ENCODE data around the gene IGFL3.
A peak's percentile ranks its signal among the peaks of the same experiment; 100 is the strongest.
"Not testable (repeated sequence)": the region's sequence is repeated elsewhere in the genome, so short reads cannot be mapped to it uniquely, and the experiment has no call there.

IGFL3 gene

DNA sequence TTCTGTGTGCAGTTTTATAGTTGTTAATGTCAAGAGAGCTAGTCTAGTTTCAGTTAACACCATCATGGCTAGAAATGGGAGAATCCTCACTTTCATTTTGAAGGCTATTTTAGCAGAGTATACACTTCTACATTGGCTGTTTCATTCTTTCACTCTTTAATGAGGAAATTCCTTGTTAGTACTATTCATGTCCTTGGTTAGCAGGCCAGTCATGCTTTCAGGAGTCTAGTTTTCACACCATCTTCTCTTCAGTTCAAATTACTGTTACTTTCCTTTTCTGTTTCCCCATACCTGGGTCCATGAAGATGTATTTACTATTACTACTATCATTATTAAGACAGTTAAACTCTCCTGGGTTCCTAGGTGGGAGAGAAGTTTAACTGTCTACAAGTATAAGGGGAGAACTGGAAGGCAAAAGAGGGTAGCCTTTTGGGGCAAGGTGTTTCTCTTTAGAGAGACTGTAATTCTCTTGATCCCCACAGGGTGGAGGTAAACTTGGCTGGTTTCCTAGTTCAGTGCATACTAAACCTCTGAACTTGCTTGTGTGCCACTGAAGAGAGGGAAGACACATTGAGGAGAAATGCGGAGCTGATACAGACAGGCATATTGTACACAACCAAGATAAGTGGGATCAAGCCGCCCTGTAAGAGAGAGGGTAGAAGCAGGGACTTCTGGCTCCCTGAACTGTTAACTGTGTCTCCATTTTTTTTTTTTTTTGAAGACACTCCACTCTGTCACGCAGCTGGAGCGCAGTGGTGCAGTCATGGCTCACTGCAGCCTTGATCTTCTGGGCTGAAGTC, 42.4 kb downstream of the IGFL3 start:
- peak; percentile 64 for DNase-seq
- in situ Hi-C loops (cut with HindIII; ENCODE audit: low pct_ligation_motif_present, low pct_unique_long_range_greater_than_20kb, low sequenced_read_pairs) = no loop called here

DNA sequence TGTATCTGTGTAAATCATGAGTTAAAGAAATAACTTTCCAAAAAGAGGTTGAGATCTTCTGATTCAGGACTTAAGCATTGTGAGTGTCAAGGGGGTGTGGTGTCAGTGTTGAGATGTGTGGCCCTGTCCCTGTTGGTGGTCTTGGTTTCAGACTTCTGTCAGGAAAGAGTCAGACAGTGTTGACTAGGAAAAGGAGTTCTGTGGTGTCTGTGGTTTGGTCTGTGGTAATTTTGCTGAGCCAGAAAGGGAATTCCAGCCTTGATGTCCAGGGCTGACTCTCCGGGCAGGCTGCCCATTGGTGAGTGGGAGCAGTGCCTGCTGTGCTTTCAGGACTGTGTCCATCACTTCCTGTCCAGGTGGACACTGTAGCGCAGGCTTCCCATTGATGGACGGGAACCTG, 43.9 kb downstream of the IGFL3 start:
- in situ Hi-C loops (cut with HindIII; ENCODE audit: low pct_ligation_motif_present, low pct_unique_long_range_greater_than_20kb, low sequenced_read_pairs) = no loop called here
- DNase-seq = peak; percentile 92

DNA sequence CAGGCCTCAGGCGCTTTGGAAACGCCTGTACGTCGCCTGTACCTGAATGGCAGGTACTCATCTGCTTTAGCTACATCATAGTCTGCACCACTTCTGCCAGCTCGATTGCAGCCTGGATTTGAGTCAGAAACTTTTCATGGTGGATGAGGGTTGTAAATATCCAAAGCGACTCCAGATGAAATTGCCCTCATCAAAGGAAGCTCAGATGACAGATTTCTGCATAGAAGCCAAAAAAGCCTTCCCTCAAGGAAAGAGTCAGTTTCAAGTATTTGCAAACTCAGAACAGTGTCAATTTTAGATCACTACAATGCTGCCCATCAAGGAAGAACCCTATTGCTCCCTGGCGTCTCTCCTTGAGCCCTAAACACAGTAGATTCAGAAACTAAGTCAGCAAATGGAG, 44.9 kb downstream of the IGFL3 start:
- no peak for DNase-seq
- in situ Hi-C loops (cut with HindIII; ENCODE audit: low pct_ligation_motif_present, low pct_unique_long_range_greater_than_20kb, low sequenced_read_pairs) = no loop called here

DNA sequence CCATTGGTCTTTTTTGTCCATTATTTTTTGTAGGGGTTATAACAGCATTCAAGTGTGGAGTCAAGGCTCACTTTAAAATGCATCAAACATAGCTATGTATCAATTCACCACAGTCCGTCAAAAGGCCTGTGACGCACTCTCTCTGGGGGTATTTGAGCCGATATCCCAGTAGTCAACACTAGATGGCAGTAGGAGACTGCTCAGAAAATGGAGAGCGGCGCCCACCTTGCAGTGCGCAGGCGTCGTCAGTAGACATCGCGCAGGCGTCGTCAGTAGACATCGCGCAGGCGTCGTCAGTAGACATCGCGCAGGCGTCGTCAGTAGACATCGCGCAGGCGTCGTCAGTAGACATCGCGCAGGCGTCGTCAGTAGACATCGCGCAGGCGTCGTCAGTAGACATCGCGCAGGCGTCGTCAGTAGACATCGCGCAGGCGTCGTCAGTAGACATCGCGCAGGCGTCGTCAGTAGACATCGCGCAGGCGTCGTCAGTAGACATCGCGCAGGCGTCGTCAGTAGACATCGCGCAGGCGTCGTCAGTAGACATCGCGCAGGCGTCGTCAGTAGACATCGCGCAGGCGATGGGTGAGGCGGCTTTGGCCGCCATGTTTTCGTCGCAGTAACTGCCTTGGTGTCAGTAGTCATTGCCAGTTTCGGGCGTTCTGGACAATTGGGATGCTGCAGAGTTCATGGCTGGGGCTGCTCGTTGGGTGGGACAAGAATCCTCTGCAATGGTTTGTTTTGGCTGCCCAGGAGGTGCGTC, 45.7 kb downstream of the IGFL3 start:
- peak; percentile 42 for DNase-seq
- in situ Hi-C loops (cut with HindIII; ENCODE audit: low pct_ligation_motif_present, low pct_unique_long_range_greater_than_20kb, low sequenced_read_pairs) = not testable (repeated sequence)

DNA sequence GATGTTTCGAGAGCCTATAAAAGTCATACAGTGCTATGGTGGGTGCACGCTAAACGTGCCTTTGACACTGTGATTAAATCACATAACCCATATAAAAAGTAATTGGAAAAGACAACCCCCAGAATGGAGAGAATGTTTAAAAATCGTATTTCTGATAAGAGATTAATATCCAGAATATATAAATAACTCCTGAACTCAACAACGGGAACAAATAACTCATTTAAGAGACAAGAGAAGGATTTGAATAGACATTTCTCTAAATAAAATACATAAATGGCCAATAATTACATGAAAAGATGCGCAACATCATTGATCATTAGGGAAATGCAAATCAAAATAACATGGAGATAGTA, 46.7 kb downstream of the IGFL3 start:
- in situ Hi-C loops (cut with HindIII; ENCODE audit: low pct_ligation_motif_present, low pct_unique_long_range_greater_than_20kb, low sequenced_read_pairs) = no loop called here
- no peak for DNase-seq

DNA sequence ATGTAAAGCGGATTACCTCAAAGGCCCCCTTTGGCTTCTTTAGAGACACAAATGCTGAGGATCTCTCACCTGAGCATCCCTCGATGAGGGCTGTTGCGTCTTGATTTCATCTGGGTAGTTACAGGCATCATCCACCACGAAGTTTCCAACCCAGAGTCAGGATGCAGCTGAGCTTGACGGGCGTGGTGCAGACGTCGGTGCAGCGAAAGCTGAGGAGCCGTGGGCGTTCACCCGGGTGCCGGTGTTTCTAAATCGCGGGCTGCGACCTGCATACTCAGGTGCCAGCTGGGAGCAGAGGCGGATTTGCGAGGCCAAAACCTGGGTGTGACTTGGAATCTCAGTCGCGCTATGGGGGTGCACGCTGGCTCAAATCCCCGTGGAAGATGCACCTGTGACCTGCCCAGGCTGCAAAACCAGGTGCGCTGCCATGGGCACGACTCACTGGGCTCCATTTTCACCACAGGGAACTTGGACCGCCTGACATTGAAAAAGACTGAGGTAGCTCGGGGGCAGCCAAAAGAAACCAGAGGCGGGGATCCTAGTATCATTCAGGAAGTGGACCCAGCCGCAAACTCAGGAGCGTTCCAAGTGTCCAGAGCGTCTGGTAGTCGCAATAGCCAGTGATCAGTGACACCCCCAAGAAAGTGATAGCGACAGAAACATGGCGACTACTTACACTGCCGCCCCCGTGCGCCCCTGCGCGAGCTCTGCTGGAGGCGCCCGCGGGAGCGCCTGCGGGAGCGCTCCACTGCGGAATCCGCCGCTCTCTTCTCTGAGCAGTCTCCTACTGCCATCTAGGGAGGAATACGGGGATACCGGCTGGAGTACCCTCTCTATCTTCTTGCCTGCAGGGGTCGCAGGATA, 47.3 kb downstream of the IGFL3 start:
- in situ Hi-C loops (cut with HindIII; ENCODE audit: low pct_ligation_motif_present, low pct_unique_long_range_greater_than_20kb, low sequenced_read_pairs) = no loop called here
- peak; percentile 83 for DNase-seq

DNA sequence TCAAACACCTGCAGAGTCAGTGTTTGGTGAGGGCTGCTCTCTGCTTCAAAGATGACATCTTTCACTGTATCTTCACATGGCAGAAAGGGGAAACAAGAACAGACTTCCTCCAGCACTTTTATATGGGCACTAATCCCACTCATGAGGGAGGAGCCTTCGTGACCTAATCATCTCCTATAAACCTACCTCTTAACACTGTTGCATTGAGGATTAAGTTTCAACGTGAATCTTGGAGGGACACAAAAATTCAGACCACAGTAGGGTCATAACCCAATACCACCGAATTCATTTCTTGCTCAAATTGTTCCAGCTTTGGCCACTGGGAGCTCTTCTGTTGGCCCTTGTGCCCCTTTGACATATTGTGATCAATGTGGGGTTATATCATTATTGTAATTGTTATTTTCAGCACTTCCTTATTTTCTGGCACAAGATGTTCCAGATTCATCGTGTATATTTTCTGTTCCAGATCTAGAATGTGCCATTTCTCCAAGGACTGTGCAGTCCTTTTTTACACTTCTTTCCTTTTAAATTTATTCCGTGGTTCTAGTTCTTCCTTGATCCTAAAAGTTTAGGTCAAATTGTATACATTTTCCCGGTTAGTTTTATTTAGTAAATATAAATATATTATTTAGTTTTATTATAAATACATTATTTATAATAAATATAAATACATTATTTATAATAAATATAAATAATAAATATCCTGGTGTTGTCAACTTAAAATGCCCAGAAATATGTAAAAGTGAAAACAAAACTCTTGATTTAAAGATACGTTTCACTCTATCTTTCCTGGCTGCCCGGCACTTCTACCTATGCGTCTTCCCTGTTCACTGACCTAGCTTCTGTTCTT, 48.2 kb downstream of the IGFL3 start:
- in situ Hi-C loops (cut with HindIII; ENCODE audit: low pct_ligation_motif_present, low pct_unique_long_range_greater_than_20kb, low sequenced_read_pairs) = no loop called here
- DNase-seq = no peak

DNA sequence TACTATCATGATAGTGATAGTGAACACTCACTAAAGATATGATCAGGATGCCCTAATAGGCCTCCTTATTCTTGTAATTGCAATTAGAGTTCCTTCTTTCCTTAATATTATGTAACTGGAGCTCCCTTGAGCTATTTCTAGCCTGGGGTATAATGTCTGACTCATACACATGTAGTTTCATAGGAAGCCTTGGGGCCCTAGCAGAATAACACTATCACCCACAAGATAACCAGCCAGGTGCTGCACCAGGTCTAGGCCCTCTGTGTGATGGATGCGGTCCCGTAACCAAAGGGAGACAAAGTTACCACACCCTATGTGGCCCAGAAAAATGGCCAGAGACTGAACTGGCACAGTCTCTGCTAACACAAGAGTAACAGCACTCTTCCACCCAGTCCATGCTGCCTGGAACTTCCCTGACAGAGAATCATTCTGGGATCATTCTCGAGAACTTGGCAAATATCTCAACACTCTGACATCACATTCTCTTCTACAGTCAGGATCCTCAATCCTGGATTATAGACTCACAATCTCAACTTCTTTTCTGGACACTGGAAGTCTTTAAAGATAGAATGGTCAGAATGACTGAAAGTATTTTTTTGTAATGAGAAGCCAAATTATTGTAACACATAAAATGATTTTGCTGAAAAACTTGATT, 51.1 kb downstream of the IGFL3 start:
- no peak for DNase-seq
- in situ Hi-C loops (cut with HindIII; ENCODE audit: low pct_ligation_motif_present, low pct_unique_long_range_greater_than_20kb, low sequenced_read_pairs) = no loop called here

All from ACHN (cell line).